Measurements from ENCODE around the gene OR2G3. TPM values are rescaled to one million over a fixed set of nuclear protein-coding genes. Genes with fewer than 3 reads are reported as not detected.

The OR2G3 gene
- total and polyA plus RNA-seq, 2 of the 4 experiments (the other 2 are of a cell fraction): not detected

GRCh38 chr1:247562198-247562597 lies 43.2 kb upstream of the OR2G3 start:
- H3K14ac ChIP-seq (replicated peaks; ENCODE audit: low read depth, low read length): no peak overlapping the region
- TF ChIP-seq MAZ (IDR thresholded peaks at IDR 0.05; ENCODE audit: borderline replicate concordance, low read depth, low read length): no peak
- no peak for TF ChIP-seq CEBPB (IDR thresholded peaks at IDR 0.05; ENCODE audit: low read depth, low read length)
- no peak for TF ChIP-seq CHD1 (IDR thresholded peaks at IDR 0.05; ENCODE audit: low read depth, low read length)
- no peak for TF ChIP-seq FOS (IDR thresholded peaks at IDR 0.05; ENCODE audit: low read depth, low read length)
- TF ChIP-seq SMC3 (IDR thresholded peaks at IDR 0.05; ENCODE audit: low read depth, low read length): no peak
- no peak for TF ChIP-seq RCOR1 (IDR thresholded peaks at IDR 0.05; ENCODE audit: insufficient replicate concordance, low read length)
- TF ChIP-seq BHLHE40 (IDR thresholded peaks at IDR 0.05; ENCODE audit: low read depth, low read length): no peak
- no peak for TF ChIP-seq MAFK (IDR thresholded peaks at IDR 0.05; ENCODE audit: low read depth, low read length)
- TF ChIP-seq NFE2L2 (IDR thresholded peaks at IDR 0.05; ENCODE audit: low read depth, low read length): no peak
- H3K79me1 ChIP-seq (ENCODE audit: low read depth in 1 of 2, low read length in 2 of 2): no peaks in the 10 kb centered on the region
- ChIA-PET CTCF (interaction anchor here (0.6 kb wide), 1 partner anchor 65 kb away, joined by 3 read pairs; no protein-coding TSS in a partner anchor), POLR2A (ENCODE audit: unreplicated experiment) (no interaction called here)
- no peaks in the 10 kb centered on the region for H3K9me1 ChIP-seq (ENCODE audit: insufficient read depth, low read length)
- no peak overlapping the region for H4K8ac ChIP-seq (ENCODE audit: low read depth in 2 of 2, low read length in 2 of 2)
- no peaks in the 10 kb centered on the region for H4K20me1 ChIP-seq (ENCODE audit: insufficient read depth, low read length)
- BruUV-seq (replicated peaks): no TSS peak
- no peak for ATAC-seq (ENCODE audit: low read depth)
- H2AFZ ChIP-seq (replicated peaks; ENCODE audit: low read length, poor library complexity): no peak overlapping the region
- no peaks in the 10 kb centered on the region for H3K27me3 ChIP-seq (ENCODE audit: control insufficient read depth, insufficient read depth, low read length)
- no peaks in the 10 kb centered on the region for H3K36me3 ChIP-seq (ENCODE audit: control insufficient read depth, insufficient read depth, low read length)
- no peak overlapping the region for H3K23ac ChIP-seq (ENCODE audit: low read depth, low read length)
- no CpG with 5 or more reads among the region's 9 CpGs for WGBS, 2 experiments (ENCODE audit: extremely low coverage in 2 of 2, insufficient read length in 1 of 2)
- no peak overlapping the region for H3K27ac ChIP-seq (ENCODE audit: insufficient read depth, low read length)
- no peak overlapping the region for H2AK5ac ChIP-seq (ENCODE audit: low read depth, low read length)
- H3K9me3 ChIP-seq (ENCODE audit: control insufficient read depth, insufficient read depth, low read length): peaks cover 5% of the 10 kb centered on the region; the same call in 1 of the 2 replicates
- H3K18ac ChIP-seq (ENCODE audit: low read depth, low read length): no peak overlapping the region
- H3K4me2 ChIP-seq (ENCODE audit: low read depth, low read length): no peak overlapping the region
- H2BK120ac ChIP-seq (ENCODE audit: low read depth, low read length): no peak overlapping the region
- H3K9ac ChIP-seq (ENCODE audit: low read depth, low read length): no peak overlapping the region
- H4K91ac ChIP-seq (ENCODE audit: insufficient read depth, low read depth, low read length): no peak overlapping the region
- in situ Hi-C loops (cut with MboI; ENCODE audit: low sequenced_read_pairs) (no loop called here), dilution Hi-C loops (cut with HindIII; ENCODE audit: low sequenced_read_pairs, unreplicated experiment) (no loop called here), intact Hi-C loops (cut with micrococcal nuclease) (no loop called here)
- no peak overlapping the region for H2BK15ac ChIP-seq (ENCODE audit: low read depth, low read length)
- H2BK5ac ChIP-seq (ENCODE audit: low read depth, low read length, poor library complexity, severe bottlenecking): no peak overlapping the region
- H3K4me1 ChIP-seq (ENCODE audit: control insufficient read depth, insufficient read depth, low read length): no peaks in the 10 kb centered on the region
- H3K4ac ChIP-seq (ENCODE audit: low read depth, low read length): no peak overlapping the region
- no peak overlapping the region for H2BK20ac ChIP-seq (ENCODE audit: low read depth, low read length)
- H3K56ac ChIP-seq (ENCODE audit: extremely low read depth, insufficient read depth, low read length): no peak overlapping the region
- no peak overlapping the region for H4K5ac ChIP-seq (ENCODE audit: low read depth, low read length)
- H2AK9ac ChIP-seq (replicated peaks; ENCODE audit: low read depth, low read length, poor library complexity): no peak overlapping the region
- no peak for DNase-seq
- no peak overlapping the region for H3K4me3 ChIP-seq (ENCODE audit: insufficient read depth, low read depth, low read length)
